Prostate gland (tissue), 2 donors: Measurements from ENCODE around the gene CACNA1D. TPM values are rescaled to one million over a fixed set of nuclear protein-coding genes. Genes with fewer than 3 reads are reported as not detected.

Source experiments
- DNase-seq: peaks from one replicate; pipeline ENCODE4 v3.0.0-alpha.2; 2019; ENCODE audit warnings: low spot score
- H3K27ac ChIP-seq, 2 donors: fragments of 200-600 bp; sonication (generic); 2 replicates each; pipeline ENCODE4 v1.5.1; 2017 to 2019
- H3K27me3 ChIP-seq: fragments of 200-600 bp; sonication (generic); replicated peaks from 2 replicates; pipeline ENCODE4 v1.5.1; 2019; ENCODE audit not compliant: insufficient read depth
- H3K36me3 ChIP-seq, 2 donors: fragments of 200-600 bp; sonication (generic); 1 replicate in 1 of 2; 2 replicates in 1 of 2; pipeline versions ENCODE4 v1.5.1 to v1.8.1; 2017 to 2019
- H3K4me1 ChIP-seq: fragments of 200-600 bp; sonication (generic); replicated peaks from 2 replicates; pipeline ENCODE4 v1.5.1; 2019
- H3K4me3 ChIP-seq, 2 donors: fragments of 200-600 bp; sonication (generic); 2 replicates each; pipeline ENCODE4 v1.5.1; 2017 to 2019
- H3K9me3 ChIP-seq: fragments of 200-600 bp; sonication (generic); 2 replicates; pipeline ENCODE4 v1.5.1; 2017
- POLR2A ChIP-seq: fragments of 450-650 bp; IDR thresholded peaks from one replicate; pipeline ENCODE4 v1.6.1; 2016; ENCODE audit warnings: antibody characterized with exemption, mild to moderate bottlenecking
- POLR2AphosphoS5 ChIP-seq: sonication (generic); formaldehyde crosslinking; IDR thresholded peaks from one replicate; pipeline ENCODE4 v1.6.1; 2017; ENCODE audit warnings: antibody characterized with exemption
- WGBS: methylation state at CpG from one replicate; pipeline ENCODE4 v1.1.5; 2018; 5-methylcytosine and 5-hydroxymethylcytosine counted together
- intact Hi-C: fragments of 100-400 bp; cut with DNase I; formaldehyde crosslinking; loops from one replicate; pipeline ENCODE4 v1.14.2; 2022
- total RNA-seq, 2 donors: library from RNA; depleted of rRNA; stranded (reverse); fragments of >200 nt; gene quantifications; one replicate each; pipeline ENCODE4 v1.1.0, GENCODE V29; 2016
- TF ChIP-seq, protein P1 (sequence below), 4 experiments: fragments of 200-600 bp in 2 of 4; fragments of 450-650 bp in 2 of 4; sonication (generic) in 2 of 4; IDR thresholded peaks; 1 replicate in 3 of 4; 2 replicates in 1 of 4; pipeline ENCODE4 v1.5.1; 2016 to 2019; ENCODE audit warnings: antibody characterized with exemption in 4 of 4, mild to moderate bottlenecking in 2 of 4, moderate library complexity in 2 of 4

CACNA1D gene
- total RNA-seq, 2 donors from 2014 or later, result 15.5 to 45.1 TPM

DNA sequence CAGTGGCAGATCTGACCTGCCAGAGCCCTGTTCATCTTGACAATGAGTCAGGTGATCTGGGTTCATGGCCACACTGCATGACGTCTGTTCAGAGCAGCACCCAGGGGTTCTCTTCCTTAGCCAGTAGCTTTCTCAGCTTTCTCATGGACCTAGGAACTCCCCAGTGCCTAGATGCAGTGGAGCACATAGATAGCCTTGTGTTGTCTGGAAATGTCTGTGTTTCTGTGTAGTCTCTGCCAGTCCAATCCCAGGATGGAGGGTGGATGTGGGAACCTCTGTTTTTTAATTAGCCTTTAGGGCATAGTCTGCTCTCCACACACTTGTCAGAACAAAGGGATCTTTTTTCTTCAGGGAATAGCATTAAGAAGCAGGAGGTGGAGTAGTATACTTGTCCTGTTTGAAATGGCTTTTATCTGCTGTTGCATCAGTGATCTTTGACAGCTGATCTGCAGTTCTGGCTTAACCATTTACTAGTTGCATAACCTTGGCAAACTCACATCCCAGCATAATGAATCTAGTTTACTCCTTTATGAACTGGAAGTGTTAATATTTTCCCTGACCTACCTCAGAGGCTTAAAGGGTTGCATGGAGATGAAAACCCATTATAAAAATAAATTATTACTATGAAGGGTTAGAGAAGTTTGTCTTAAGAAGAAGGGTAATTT, 16.1 kb upstream of the CACNA1D start:
- no peaks in the 10 kb centered on the region for H3K4me1 ChIP-seq
- TF ChIP-seq POLR2A, result no peak
- TF ChIP-seq, protein P1, sequence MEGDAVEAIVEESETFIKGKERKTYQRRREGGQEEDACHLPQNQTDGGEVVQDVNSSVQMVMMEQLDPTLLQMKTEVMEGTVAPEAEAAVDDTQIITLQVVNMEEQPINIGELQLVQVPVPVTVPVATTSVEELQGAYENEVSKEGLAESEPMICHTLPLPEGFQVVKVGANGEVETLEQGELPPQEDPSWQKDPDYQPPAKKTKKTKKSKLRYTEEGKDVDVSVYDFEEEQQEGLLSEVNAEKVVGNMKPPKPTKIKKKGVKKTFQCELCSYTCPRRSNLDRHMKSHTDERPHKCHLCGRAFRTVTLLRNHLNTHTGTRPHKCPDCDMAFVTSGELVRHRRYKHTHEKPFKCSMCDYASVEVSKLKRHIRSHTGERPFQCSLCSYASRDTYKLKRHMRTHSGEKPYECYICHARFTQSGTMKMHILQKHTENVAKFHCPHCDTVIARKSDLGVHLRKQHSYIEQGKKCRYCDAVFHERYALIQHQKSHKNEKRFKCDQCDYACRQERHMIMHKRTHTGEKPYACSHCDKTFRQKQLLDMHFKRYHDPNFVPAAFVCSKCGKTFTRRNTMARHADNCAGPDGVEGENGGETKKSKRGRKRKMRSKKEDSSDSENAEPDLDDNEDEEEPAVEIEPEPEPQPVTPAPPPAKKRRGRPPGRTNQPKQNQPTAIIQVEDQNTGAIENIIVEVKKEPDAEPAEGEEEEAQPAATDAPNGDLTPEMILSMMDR (IDR thresholded peaks at IDR 0.05), result no peak
- no peak for TF ChIP-seq POLR2AphosphoS5
- H3K4me3 ChIP-seq, result no peak overlapping the region
- no peaks in the 10 kb centered on the region for H3K9me3 ChIP-seq
- H3K27me3 ChIP-seq, result no peaks in the 10 kb centered on the region
- DNase-seq, result no peak
- intact Hi-C loops, result no loop called here
- H3K36me3 ChIP-seq, result no peaks in the 10 kb centered on the region
- 8% methylated on average over 1 of the region's 1 CpG for WGBS
- H3K27ac ChIP-seq, result no peak overlapping the region

DNA sequence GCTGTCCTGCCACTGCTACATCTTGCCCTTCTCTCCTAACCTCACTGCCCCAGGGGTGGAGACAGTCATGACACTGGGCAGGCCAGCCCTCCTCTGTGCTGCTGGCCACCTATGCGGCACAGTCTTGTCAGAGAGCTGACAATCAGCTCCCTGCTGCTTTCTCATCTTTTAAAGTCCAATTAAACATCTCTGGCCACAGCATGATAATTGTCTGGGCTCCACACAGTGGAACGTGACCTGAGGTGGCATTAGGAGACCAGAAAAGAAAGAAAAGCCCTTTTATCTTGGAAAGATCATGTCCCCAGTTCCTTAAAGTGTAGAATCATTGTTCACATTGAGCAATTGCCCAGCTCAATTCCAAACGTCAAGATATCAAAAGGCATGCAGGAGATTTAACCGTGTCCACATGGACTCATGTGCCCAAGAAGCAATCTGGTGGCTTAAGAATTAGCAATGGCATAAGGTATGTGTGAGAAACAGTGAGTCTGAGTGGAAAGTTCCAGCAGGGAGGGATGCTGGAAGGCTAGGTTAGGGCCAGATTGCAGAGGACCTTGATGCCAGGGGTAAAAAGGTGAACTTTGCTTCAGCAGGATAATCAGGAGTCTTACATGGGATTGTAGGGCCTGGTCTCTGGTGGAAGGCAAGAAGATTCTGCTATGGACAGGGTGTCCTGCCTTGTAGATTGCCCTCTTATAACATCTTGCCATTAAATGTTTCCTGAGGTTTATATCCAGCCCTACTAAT, 15.3 kb upstream of the CACNA1D start:
- Histone ChIP-seq H3K36me3 (no peaks in the 10 kb centered on the region), H3K27ac (no peak overlapping the region), H3K9me3 (no peaks in the 10 kb centered on the region), H3K4me3 (no peak overlapping the region), H3K4me1 (no peaks in the 10 kb centered on the region), H3K27me3 (no peaks in the 10 kb centered on the region)
- TF ChIP-seq POLR2AphosphoS5 (no peak), POLR2A (no peak)
- TF ChIP-seq, protein P1 (IDR thresholded peaks at IDR 0.05), result no peak
- DNase-seq, result no peak
- 64% methylated on average over 4 of the region's 4 CpGs for WGBS
- intact Hi-C loops, result no loop called here

DNA sequence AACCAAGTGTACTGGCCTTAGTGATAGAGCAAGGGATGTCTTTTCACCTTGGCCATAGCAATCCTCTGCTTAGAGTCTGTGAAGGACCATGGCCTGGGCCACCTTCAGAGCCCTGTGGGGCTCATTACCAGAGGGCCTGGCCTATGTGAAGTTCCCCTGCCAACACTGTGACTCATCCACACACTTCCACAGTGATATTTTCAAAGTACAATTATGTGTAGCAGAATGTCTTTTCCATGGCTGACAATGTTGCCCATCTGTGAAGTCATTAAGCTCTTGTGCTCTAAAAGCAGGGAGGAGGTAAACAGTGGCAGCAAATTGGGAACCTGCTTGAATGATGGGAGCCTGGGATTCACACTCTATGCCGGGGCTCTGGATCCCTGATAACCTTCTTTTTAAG, 12.2 kb upstream of the CACNA1D start:
- intact Hi-C loops, result no loop called here

DNA sequence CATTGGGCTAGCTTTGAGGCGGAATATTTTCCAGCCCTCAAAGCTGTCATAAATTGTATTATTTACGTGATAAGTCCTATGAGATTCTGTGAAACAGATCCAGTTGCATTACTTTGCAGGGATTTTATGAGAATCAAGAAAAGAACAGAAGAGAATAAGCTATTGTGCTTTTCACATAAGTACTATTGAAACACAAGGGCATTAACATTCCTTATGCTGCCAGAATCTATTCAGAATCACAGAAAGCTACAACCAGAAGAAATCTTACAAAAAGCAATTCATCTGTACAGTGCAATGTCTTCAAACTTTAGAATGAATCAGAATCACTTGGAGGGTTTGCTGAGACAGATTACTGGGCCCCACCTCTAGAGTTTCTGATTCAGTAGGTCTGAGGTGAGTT, 10.6 kb upstream of the CACNA1D start:
- Histone ChIP-seq H3K36me3 (no peaks in the 10 kb centered on the region), H3K27ac (no peak overlapping the region), H3K27me3 (no peaks in the 10 kb centered on the region), H3K4me3 (no peak overlapping the region), H3K9me3 (no peaks in the 10 kb centered on the region), H3K4me1 (peaks cover 10% of the 10 kb centered on the region)
- DNase-seq, result no peak
- TF ChIP-seq POLR2AphosphoS5 (no peak), POLR2A (no peak)
- TF ChIP-seq, protein P1 (IDR thresholded peaks at IDR 0.05), result no peak
- 66% methylated on average over 2 of the region's 2 CpGs for WGBS
- intact Hi-C loops, result no loop called here

More for the DNA sequence above, 12.2 kb upstream of the CACNA1D start:
- H3K27me3 ChIP-seq, result no peaks in the 10 kb centered on the region
- TF ChIP-seq POLR2AphosphoS5 (no peak), POLR2A (no peak)
- TF ChIP-seq, protein P1 (IDR thresholded peaks at IDR 0.05), result no peak
- DNase-seq, result no peak
- peaks cover 10% of the 10 kb centered on the region for H3K4me1 ChIP-seq
- WGBS, result 93% methylated on average over 1 of the region's 1 CpG
- no peaks in the 10 kb centered on the region for H3K9me3 ChIP-seq
- H3K4me3 ChIP-seq, result no peak overlapping the region
- no peaks in the 10 kb centered on the region for H3K36me3 ChIP-seq
- no peak overlapping the region for H3K27ac ChIP-seq

DNA sequence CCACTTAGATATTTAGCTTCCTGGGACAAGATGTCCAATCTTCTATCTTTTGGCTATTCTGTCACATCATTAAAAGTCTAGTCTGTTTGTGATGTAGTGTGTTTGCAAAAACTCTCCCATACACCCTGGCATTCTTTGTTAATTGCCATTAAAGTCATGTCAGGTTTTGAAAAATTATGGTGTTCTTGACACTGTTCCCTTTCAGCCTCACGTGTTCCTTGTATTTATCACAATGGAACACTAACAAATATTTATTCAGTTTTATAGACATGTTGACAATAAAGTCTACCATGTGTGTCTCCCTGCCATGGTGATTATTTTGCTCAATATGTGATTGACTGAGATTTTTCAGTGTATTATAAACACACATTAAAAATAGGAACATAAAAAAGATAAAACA, 9.4 kb upstream of the CACNA1D start:
- peaks cover 10% of the 10 kb centered on the region for H3K4me1 ChIP-seq
- no peak for DNase-seq
- no peaks in the 10 kb centered on the region for H3K36me3 ChIP-seq
- no peaks in the 10 kb centered on the region for H3K27me3 ChIP-seq
- H3K4me3 ChIP-seq, result no peak overlapping the region
- no peak for TF ChIP-seq POLR2A
- TF ChIP-seq POLR2AphosphoS5, result peak; percentile 74
- H3K9me3 ChIP-seq, result no peaks in the 10 kb centered on the region
- WGBS, result 19% methylated on average over 1 of the region's 1 CpG
- peak overlapping the region; percentile 57 to 65 for H3K27ac ChIP-seq
- intact Hi-C loops, result no loop called here
